Inflammatory macrophage treated with lipopolysaccharide for 4 hours (primary cell): ENCODE data around the gene AIF1.
A peak's percentile ranks its signal among the peaks of the same experiment; 100 is the strongest.

Source experiments
- DNase-seq: peaks from one replicate; pipeline ENCODE4 v3.0.0-alpha.2; 2020

Gene AIF1

GRCh38 chr6:31621320-31621939 is 6.4 kb downstream of the AIF1 start:
- no peak for DNase-seq

DNA sequence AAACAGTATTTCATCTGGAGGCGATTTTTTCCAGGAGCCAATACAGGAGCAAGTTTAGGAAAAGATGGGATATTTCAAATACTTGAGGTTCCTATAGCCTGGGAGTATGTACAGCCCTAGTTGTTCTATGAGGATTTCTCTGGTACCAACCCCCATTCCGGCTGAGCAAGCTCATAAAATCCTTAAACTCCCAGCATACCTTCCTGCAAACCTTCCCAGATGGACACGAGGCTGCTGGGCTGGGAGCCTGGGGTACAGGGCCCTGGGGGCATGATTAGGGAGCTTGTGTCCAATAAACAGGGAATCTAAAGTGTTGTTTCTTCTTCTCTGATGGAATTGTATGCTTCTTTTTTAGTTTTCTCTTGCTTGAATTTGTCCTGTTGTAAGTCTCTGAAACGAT is 7.0 kb downstream of the AIF1 start:
- DNase-seq, result no peak

- peak; percentile 34 for DNase-seq
These were observed 7.7 kb downstream of the AIF1 start for GRCh38 chr6:31622684-31623091.

DNA sequence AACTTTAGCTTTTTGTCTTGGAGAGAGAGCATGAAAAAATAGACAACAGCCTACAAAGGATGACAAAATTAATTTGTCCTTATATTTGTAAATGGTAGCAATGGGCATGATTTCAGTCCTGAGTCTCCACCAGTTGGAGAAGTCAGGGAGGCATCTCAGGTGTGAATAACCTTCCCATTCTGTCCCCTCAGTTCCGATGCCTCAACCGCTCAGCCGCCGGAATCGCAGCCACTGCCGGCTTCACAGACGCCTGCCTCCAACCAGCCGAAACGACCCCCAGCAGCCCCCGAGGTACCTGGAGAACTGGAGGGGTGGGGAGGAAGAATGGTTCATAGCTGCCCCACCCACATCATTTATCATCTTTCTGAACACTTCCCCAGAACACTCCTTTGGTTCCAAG is 9.0 kb downstream of the AIF1 start:
- DNase-seq, result no peak

GRCh38 chr6:31626952-31627351 is 11.9 kb downstream of the AIF1 start:
- DNase-seq, result no peak

GRCh38 chr6:31627690-31628287 is 12.8 kb downstream of the AIF1 start:
- DNase-seq, result no peak

DNA sequence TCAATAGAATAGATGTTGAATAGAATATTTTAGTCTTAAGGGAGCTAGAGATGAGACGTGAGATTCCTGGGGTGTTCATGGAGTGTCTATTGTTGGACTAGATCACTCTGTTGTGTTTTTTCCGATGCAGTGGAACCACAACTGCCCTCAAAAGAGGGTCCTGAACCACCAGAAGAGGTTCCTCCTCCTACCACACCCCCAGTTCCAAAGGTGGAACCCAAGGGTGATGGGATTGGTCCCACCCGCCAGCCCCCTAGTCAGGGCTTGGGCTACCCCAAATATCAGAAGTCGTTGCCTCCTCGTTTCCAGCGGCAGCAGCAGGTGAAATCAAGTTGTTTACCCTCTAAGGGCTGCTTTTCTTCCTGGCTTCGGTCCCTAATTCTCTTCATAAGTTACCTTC is 14.0 kb downstream of the AIF1 start:
- no peak for DNase-seq

DNA sequence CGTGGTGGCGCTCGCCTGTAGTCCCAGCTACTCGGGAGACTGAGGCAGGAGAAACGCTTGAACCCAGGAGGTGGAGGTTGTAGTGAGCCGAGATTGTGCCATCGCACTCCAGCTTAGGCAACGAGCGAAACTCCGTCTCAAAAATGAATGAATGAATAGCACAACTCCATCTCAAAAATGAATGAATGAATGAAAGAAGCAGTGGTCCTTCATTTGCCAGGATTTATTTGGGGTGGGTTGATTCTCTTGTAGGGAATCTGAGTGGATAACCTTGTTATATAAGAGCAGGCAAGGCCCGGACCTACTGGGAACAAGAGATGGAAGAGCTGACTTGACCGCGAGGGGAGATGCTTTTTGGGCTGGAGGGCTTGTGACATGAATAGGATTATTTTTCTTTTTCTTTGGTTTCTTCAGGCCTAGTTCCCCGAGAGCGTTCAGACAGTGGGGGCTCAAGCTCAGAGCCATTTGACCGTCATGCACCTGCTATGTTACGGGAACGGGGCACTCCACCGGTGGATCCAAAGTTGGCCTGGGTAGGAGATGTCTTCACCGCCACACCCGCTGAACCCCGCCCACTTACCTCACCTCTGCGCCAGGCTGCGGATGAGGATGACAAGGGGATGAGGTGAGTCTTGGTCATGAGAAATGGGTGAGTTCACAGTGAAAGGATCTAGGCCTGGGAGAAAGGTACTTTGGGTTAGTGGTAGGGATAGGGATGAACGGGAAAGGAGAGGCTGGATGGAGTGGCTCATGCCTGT is 15.3 kb downstream of the AIF1 start:
- DNase-seq, result no peak

- no peak for DNase-seq
These were observed 16.2 kb downstream of the AIF1 start for GRCh38 chr6:31631209-31631608.

DNA sequence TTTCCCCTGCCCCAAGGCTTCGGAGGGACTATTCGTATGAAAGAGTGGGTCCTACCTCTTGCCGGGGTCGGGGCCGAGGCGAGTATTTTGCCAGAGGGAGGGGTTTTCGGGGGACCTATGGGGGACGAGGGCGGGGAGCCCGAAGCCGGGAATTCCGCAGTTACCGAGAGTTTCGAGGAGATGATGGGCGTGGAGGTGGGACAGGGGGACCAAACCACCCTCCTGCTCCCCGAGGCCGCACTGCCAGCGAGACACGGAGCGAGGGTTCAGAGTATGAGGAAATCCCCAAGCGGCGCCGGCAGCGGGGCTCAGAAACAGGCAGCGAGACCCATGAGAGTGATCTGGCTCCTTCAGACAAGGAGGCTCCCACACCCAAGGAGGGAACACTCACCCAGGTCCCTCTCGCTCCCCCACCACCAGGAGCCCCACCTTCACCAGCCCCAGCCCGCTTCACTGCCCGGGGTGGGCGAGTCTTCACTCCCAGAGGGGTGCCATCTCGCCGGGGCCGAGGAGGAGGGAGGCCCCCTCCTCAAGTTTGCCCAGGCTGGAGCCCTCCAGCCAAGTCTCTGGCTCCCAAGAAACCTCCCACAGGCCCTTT is 16.7 kb downstream of the AIF1 start:
- DNase-seq, result no peak

GRCh38 chr6:31632279-31632946 is 17.4 kb downstream of the AIF1 start:
- no peak for DNase-seq

- no peak for DNase-seq
These were observed 18.4 kb downstream of the AIF1 start for GRCh38 chr6:31633447-31633846.

DNA sequence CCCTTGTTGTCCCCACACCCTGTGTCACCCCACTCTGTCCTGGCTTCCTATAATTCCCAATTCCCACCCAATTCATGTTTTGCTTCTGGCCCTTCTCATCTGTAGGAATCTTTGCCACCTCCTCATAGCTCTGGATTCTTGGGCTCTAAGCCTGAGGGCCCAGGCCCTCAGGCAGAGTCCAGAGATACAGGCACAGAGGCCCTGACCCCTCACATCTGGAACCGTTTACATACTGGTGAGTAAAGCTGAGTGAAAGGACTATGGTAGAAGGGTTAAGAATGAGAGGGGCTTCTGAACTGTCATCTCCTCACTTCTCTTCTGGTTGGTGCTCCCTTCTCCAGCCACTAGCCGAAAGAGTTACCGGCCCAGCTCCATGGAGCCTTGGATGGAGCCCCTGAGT is 19.1 kb downstream of the AIF1 start:
- no peak for DNase-seq

GRCh38 chr6:31634969-31635575 is 20.0 kb downstream of the AIF1 start:
- DNase-seq, result no peak

DNA sequence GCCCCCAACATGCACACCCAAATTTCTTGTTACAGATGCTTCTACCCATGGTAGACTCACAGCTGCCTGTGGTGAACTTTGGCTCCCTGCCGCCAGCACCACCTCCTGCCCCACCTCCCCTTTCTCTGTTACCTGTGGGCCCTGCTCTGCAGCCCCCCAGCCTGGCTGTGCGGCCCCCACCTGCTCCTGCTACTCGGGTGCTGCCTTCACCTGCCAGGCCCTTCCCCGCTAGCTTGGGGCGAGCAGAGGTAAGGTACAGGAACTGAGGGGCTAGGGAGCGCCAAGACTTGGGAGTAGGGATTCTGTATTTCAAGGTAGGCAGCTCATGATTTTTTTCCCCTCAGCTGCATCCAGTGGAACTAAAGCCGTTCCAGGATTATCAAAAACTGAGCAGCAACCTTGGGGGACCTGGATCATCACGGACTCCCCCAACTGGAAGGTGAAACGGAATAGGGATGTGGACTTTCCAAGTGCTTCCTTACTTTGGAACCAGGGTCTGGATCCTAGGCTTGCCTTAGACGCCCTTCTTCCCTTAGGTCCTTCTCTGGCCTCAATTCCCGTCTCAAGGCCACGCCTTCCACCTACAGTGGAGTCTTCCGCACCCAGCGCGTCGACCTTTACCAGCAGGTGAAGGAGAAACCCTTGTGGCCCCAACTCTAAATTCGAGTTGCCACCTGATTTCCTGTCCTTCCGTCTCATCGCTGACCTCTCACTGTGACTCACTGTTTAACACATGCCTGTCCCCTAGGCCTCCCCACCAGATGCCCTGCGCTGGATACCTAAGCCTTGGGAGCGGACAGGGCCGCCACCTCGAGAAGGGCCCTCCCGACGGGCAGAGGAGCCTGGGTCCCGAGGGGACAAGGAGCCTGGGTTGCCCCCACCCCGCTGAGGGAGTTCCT is 21.9 kb downstream of the AIF1 start:
- no peak for DNase-seq

- DNase-seq, result no peak
These were observed 24.0 kb downstream of the AIF1 start for GRCh38 chr6:31639043-31639442.

DNA sequence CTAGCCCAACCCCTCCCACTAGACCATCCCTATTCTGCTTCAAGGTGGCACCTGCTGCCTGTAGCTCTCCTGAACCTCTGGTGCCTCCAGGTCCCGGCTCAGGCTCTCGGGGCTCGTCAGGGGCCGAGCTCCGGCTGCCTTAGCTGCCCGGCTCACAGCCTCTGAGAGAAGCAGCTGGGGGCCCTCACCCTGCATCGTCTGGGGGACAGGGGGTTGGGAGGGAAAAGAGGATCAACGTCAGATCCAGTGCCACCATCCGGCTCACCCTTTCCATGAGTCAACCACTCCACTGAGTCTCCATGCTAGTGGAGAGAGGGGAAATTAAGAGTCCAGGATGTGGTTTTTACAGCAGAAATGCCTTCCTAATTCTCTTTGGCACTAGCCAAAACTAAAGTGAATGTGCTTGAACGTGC is 24.4 kb downstream of the AIF1 start:
- no peak for DNase-seq

- DNase-seq, result no peak
These were observed 25.6 kb downstream of the AIF1 start for GRCh38 chr6:31640612-31641011.

GRCh38 chr6:31641370-31641769 is 26.3 kb downstream of the AIF1 start:
- DNase-seq, result no peak

- DNase-seq, result no peak
These were observed 27.9 kb downstream of the AIF1 start for GRCh38 chr6:31642798-31643570.

DNA sequence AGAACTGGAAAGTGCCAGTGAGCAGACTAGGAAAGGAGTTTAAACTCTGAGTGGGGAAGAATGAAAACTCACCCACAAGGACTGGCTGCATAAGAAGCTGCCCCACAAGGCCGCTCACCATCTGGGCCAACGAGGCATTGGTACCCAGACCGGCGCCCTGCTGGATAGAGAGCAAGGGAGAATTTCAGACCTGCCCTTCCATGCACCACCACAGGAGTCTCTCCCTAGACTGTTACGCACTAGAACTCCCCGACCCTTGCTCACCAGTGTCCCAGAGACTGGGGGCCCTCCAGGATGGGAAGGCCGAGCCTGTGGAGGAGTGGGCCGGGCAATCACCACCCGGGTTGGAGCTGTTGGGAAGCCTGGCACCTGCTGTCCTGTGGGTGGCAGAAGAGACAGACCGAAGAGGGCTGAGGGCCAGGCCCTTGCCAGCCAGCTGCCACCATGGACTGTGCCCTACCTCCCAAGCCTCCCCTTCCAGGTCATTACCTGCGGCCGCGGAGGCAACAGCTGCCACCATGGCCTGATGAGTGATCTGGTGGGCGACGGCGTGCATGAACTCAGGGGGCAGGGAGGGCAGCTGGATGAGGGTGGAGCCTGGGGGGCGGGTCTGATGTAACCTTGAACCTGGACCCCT is 28.9 kb downstream of the AIF1 start:
- DNase-seq, result no peak
